ENCODE data around the gene ATAD3C. TPM values are rescaled to one million over a fixed set of nuclear protein-coding genes. Genes with fewer than 3 reads are reported as not detected.

Gene ATAD3C
- polyA plus RNA-seq, 2 of the 4 experiments (the other 2 are of a cell fraction): not detected

GRCh38 chr1:1487701-1488100, 38.2 kb downstream of the ATAD3C start:
- TF ChIP-seq EHMT2 (IDR thresholded peaks at IDR 0.05; ENCODE audit: low read depth) (no peak), CBX2 (IDR thresholded peaks at IDR 0.05; ENCODE audit: borderline replicate concordance, low read depth) (no peak), E2F6 (IDR thresholded peaks at IDR 0.05; ENCODE audit: borderline replicate concordance, low read depth) (no peak), TP53 (CRISPR knock-in tag; IDR thresholded peaks at IDR 0.05) (no peak), ZC3H11A (IDR thresholded peaks at IDR 0.05) (no peak), MAFK (IDR thresholded peaks at IDR 0.05; ENCODE audit: partially characterized antibody) (no peak), CHD4 (IDR thresholded peaks at IDR 0.05; ENCODE audit: borderline replicate concordance) (no peak), JUN (IDR thresholded peaks at IDR 0.05) (no peak)
- no peaks in the 10 kb centered on the region for H3K9me3 ChIP-seq
- ATAC-seq (no peak), FAIRE-seq (no peak), DNase-seq (ENCODE audit: low read depth in 1 of 2, low spot score in 1 of 2) (no peak)
- CTCF ChIA-PET: no interaction called here
- POLR2A ChIA-PET: no interaction called here
- WGBS (ENCODE audit: missing lambda C conversion rate): no CpG with 5 or more reads among the region's 18 CpGs
- no peak overlapping the region for H3K27ac ChIP-seq
- H3K4me2 ChIP-seq: no peak overlapping the region
- no peaks in the 10 kb centered on the region for H3K4me1 ChIP-seq
- H3K4me3 ChIP-seq: no peak overlapping the region

- DNase-seq (ENCODE audit: low read depth in 1 of 2, low spot score in 1 of 2) (no peak), ATAC-seq (no peak), FAIRE-seq (no peak)
- no peak overlapping the region for H3K4me3 ChIP-seq
- no peak overlapping the region for H3K4me2 ChIP-seq
- WGBS (ENCODE audit: missing lambda C conversion rate): no CpG with 5 or more reads among the region's 16 CpGs
- TF ChIP-seq BHLHE40 (IDR thresholded peaks at IDR 0.05; ENCODE audit: low read depth, low read length): no peak
- no peak for TF ChIP-seq JUN (IDR thresholded peaks at IDR 0.05)
- no peak for TF ChIP-seq HMGXB4 (CRISPR knock-in tag; IDR thresholded peaks at IDR 0.05; ENCODE audit: borderline replicate concordance)
- TF ChIP-seq EP300 (IDR thresholded peaks at IDR 0.05): no peak
- no peak for TF ChIP-seq MAZ (IDR thresholded peaks at IDR 0.05; ENCODE audit: borderline replicate concordance, low read depth, low read length)
- TF ChIP-seq USF2 (IDR thresholded peaks at IDR 0.05): no peak
- TF ChIP-seq HES2 (IDR thresholded peaks at IDR 0.05): no peak
- no peak for TF ChIP-seq POLR2AphosphoS2 (conservative IDR thresholded peaks at IDR 0.05; ENCODE audit: low read length)
- TF ChIP-seq ZFP36 (IDR thresholded peaks at IDR 0.05; ENCODE audit: borderline replicate concordance, partially characterized antibody): no peak
- TF ChIP-seq CBX2 (IDR thresholded peaks at IDR 0.05; ENCODE audit: borderline replicate concordance, low read depth): no peak
- TF ChIP-seq ZC3H11A (IDR thresholded peaks at IDR 0.05): no peak
- H3K4me1 ChIP-seq: no peaks in the 10 kb centered on the region
- POLR2A ChIA-PET: no interaction called here
- H3K9me3 ChIP-seq: no peaks in the 10 kb centered on the region
- CTCF ChIA-PET: no interaction called here
- H3K27ac ChIP-seq: no peak overlapping the region
These were observed 39.7 kb downstream of the ATAD3C start for GRCh38 chr1:1489231-1489630.

GRCh38 chr1:1489861-1490260, 40.4 kb downstream of the ATAD3C start:
- no peak for FAIRE-seq
- Histone ChIP-seq H3K9me3 (no peaks in the 10 kb centered on the region), H3K27ac (no peak overlapping the region), H3K4me2 (no peak overlapping the region), H3K4me1 (no peaks in the 10 kb centered on the region), H3K4me3 (no peak overlapping the region)
- DNase-seq (ENCODE audit: low read depth in 1 of 2, low spot score in 1 of 2): no peak
- no peak for ATAC-seq
- ChIA-PET POLR2A (no interaction called here), CTCF (no interaction called here)
- no CpG with 5 or more reads among the region's 19 CpGs for WGBS (ENCODE audit: missing lambda C conversion rate)
- TF ChIP-seq REST (IDR thresholded peaks at IDR 0.05) (no peak), POLR2AphosphoS2 (conservative IDR thresholded peaks at IDR 0.05; ENCODE audit: low read length) (no peak), JUNB (IDR thresholded peaks at IDR 0.05) (no peak), NPAS2 (CRISPR knock-in tag; IDR thresholded peaks at IDR 0.05; ENCODE audit: borderline replicate concordance) (no peak), GATA3 (IDR thresholded peaks at IDR 0.05; ENCODE audit: borderline replicate concordance) (no peak), USF2 (IDR thresholded peaks at IDR 0.05) (no peak), JUN (IDR thresholded peaks at IDR 0.05) (no peak), ZSCAN20 (CRISPR knock-in tag; IDR thresholded peaks at IDR 0.05) (no peak), MYC (IDR thresholded peaks at IDR 0.05; ENCODE audit: borderline replicate concordance, low read length) (no peak), RARB (CRISPR knock-in tag; IDR thresholded peaks at IDR 0.05) (no peak), ESRRA (IDR thresholded peaks at IDR 0.05; ENCODE audit: borderline replicate concordance, low read length) (no peak), BCL3 (IDR thresholded peaks at IDR 0.05) (no peak)

All from A549 (cell line).